GM21360 (cell line): Measurements from ENCODE around the gene GP2.

Source experiments
- ATAC-seq: cut with Tn5 transposase; IDR thresholded peaks from one replicate; pipeline ENCODE4 v1.9.1; 2021; ENCODE audit warnings: mild to moderate bottlenecking, moderate library complexity; ENCODE audit not compliant: unreplicated experiment

The GP2 gene

GRCh38 chr16:20327444-20328041 is at the start of gene GP2:
TSS of gene GP2 (minus strand) at chr16:20327513. CDS start at chr16:20326431, 1,082 bp downstream.
- no peak for ATAC-seq

DNA sequence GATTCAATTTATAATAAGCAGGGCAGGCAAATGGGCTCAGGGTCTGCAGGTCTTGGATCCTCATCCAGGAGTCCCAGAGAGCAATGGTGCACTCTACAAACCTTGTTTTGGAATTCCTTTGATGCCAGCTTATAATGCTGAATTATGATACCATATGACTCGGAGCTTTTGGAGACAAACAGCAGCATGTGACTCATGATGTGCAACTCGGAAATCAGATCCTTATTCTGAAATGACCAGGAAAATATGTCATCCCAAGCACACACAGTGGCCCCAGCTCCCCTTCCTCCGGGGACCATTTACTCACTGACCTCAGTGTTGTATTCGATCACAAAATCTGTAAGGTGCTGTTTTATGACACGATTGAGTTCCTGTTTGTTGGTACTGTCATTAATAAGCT is 45.4 kb upstream of the GP2 start:
- ATAC-seq = no peak

DNA sequence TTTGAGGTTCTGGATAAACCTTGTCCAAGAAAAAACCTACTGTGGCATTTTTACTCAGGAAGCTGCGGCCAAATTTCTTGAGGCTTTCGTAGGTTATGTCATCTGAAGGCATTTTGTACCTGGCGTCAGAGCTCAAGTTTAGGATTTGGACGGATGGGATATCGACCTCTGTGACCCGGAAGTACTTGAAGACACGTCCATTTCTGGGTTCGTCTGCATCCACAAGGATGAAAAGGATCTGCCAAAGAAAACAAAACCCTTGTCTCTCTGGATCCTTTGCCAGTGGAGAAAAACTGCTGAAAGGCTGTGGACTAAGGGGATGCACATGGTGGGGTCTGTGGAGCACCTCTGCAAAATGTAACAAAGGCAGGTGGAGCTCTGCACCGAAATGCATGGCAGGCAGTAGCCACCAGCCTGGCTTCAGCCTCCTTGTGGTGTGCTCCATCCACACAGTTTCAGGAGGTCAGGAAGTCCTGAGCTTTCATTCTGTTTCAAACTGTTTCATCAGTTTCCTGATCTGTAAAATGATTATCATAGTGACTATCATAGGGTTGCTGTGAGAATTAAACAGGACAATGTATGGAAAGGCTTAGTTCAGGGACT is 42.2 kb upstream of the GP2 start:
- ATAC-seq = no peak

- ATAC-seq = no peak
Measured at GRCh38 chr16:20364051-20364450, 36.7 kb upstream of the GP2 start.

GRCh38 chr16:20363191-20363590 is 35.9 kb upstream of the GP2 start:
- ATAC-seq = no peak

DNA sequence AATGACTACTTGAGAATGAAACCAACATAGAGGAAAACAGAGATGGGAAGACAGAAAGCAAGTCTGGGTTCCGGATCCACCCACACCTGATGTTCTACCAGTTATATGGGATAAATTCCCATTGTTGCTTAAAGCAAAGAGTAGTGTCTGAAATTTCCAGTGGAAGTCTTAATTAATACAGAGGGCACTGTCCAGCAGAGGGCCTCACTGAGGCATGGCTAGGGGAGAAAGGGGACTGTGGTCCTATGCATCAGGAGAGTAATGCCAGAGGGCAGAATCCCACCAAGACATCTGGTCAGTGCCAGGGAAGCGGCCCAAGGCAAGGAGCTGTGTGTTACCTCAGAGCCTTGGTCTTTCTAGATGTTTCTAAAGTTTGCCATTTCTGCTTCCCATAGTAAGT is 32.7 kb upstream of the GP2 start:
- ATAC-seq = no peak

DNA sequence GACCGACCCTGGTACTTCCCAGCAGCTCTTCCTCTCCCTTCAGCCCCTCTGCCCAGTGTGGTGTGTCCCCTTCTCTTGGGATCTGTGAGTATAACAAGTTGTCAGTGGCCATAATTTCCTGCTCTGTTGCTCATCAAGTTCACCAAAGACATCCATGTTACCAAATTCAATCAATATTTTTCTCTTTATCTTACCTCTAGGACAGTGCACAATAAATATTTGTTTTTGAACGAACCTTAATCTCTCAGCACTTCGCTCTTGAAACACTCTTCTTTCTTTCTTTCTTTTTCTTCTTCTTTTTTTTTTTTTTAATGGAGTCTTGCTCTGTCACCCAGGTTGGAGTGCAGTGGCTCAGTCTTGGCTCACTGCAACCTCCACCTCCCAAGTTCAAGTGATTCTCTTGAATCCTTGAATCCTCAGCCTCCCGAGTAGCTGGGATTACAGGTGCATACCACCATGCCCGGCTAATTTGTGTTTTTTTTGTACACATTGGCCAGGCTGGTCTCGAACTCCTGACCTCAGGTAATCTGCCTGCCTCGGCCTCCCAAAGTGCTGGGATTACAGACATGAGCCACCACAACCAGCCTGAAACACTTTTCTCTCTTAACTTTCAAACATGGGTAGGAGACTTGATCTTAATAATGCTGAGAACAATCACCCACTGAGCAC is 27.9 kb upstream of the GP2 start:
- no peak for ATAC-seq

DNA sequence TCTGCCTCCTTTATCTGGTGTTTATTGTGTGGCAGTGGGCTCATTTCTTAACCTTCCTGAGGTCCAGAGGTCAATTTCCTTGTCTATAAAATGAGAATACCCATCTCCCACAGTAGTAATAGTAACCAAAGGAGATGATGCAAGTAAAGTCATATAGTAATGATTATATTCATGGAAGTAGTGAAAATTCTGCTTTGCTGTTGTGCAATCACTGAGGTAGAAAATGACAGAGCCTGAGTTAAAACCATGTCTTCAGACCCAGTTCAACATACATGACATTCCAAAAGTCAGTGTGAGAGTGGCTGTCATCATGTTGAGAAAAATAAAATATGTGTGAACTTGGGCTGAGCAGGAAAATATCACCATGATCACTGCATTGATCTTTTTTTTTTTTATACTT is 26.1 kb upstream of the GP2 start:
- ATAC-seq = no peak

DNA sequence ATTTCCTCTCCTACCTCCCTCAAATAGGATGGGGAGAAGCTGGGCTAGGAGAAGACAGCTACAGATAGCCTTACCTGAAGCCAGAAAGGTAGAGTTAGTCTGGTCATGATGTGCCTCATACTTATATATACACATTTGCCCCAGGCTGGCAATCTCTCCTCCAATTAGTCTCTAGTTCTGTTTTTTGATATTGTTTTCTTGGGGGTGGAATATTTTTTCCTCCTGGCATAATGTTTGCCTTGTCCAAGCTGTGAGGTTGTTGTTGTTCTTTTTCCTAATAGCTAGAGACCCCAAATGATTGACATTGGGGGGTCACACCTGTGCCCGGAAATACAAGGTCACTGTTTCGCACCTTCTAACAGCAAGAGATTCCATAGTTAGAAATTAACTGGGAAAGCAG is 25.3 kb upstream of the GP2 start, which contains the start of gene UMOD:
TSS of gene UMOD (minus strand) at position 101 of the 400 bp plus-strand sequence. CDS start 1,978 bp downstream, outside the sequence.
- ATAC-seq = no peak

DNA sequence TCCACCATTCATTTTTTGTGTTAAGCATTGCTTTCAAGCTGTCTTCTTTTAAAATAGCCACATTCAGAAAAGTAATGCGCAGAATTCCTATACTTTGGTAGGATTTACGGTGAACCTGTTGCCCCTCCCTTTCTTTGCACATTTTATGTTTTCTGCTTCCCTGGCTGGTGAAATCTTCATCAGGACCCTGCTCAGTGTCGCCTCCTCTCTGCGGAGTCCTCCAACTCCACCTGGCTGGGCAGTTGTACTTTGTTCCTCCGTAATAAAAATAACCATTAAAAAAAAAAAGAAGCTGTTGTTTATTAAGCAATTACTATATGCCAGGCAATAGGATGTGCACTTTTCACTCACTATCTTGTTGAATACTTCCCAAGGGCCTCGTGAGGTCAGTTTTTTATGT is 22.3 kb upstream of the GP2 start:
- no peak for ATAC-seq

DNA sequence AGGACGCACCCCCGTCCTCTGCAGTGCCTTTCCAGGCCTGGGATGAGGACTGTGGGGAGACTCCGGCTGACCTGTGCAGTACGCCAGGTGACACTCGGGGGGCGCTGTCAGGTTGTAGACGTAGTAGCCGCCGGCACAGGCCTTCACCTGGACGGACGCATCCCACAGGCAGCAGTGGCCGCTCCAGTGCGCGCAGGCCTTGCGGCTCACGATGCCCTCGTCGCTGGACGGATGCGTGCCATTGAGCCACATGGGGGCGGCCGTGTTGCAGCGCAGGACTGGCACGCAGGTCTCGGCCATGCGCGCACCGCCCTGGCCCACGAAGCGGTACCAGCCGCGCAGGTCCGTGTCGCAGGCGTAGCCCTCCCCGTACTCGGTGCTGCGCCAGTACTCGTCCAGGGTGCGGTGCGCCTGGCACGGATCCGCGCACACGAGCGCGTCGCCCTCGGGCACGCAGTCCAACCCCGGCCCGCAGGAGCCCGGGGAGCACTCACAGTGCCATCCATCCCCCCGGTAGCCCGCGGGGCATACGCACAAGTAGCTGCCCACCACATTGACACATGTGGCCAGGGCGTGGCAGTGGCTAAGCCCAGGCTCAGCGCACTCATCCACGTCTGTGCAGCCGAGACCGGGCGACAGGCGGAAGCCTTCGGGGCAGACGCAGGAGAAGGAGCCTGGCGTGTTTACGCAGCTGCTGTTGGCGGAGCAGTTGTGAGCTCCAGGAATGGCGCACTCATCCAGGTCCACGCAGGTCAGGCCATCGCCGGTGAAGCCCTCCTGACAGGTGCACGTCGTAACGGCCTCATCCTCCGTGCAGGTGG is 21.3 kb upstream of the GP2 start:
- no peak for ATAC-seq

DNA sequence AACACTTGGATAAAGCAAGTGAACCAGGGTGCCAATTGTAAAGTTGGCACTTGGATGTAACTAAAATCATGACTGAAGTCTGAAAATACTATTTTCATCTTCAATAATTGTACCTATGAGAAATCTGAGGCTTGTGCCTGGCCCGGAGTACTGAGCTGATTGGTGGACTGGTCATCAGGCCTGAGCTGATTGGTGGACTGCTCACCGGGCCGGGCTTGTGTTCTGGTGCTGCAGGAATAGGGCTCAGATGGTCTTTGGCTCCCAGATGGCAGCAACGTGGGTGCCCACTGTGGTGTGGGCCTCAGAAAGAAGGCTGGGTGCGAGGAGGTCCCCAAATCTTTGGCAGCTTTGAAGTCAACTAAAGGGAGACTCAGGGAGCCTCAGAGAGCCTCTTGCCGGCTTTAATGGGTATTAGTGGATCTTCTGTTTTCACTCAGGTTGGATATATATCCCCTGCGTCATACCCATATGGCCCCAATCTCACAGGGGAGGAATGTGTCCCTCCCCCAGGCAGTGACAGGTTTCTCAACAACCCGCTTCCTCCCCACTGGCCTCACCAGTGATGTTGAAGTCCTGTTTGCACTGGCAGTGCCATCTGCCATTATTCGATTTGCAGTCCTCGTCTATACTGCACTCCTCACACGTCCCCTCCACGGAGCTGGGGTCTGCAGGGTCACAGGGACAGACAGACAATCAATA is 20.5 kb upstream of the GP2 start:
- no peak for ATAC-seq

DNA sequence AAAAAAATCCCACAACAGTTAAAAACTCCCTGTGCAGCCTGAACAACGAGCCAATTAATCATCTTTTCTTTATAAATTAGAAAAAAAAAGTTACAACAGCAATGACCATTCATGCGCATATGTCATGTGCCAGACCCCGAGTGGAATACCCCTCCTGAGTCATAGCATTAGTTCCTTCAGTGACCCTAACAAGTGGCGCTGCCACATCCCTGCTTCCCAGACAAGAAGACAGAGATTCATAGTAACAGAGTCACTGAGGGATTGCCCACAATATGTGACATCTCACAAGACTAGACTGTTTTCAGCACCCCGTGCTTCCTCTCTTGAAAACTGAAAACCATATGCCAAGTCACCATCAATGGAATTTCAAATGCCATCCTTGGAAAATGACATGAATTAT is 17.3 kb upstream of the GP2 start:
- ATAC-seq = no peak

GRCh38 chr16:20339744-20340143 is 12.4 kb upstream of the GP2 start:
- ATAC-seq = no peak

DNA sequence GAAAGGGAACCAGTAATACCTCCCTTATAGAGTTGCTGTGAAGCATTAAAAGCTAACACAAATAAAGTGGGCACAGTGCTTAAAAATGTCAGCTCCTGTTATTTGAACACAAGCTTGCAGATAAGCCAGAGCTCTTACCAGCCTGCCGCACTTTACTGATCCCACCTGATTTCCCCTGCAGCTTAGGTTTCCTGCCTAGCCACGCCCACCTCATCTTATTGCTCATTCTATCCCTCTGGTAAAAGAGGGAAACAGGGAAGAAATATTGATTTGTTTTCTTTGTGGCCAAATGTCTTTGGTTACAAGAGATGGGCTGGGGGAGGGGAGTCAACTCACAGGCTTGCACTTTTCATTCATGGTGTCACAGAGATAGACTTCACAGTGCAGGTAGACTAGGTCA is 9.6 kb upstream of the GP2 start:
- ATAC-seq = no peak

GRCh38 chr16:20334396-20334795 is 7.1 kb upstream of the GP2 start:
- no peak for ATAC-seq

GRCh38 chr16:20333120-20333519 is 5.8 kb upstream of the GP2 start:
- ATAC-seq = no peak

DNA sequence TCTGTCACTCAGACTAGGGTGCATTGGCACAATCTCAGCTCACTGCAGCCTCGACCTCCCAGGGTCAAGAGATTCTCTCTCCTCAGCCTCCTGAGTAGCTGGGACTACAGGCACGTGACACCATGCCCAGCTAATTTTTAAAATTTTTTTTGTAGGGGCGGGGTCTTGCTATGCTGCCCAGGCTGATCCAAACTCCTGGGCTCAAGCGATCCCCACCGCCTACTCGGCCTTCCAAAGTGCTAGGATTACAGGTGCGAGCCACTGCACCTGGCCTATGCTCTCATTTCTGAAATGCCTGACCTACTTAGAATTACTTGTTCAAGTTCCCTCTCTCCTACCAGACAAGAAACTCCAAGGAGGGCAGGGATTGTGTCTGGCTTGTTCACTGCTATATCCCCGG is 5.1 kb upstream of the GP2 start:
- no peak for ATAC-seq

DNA sequence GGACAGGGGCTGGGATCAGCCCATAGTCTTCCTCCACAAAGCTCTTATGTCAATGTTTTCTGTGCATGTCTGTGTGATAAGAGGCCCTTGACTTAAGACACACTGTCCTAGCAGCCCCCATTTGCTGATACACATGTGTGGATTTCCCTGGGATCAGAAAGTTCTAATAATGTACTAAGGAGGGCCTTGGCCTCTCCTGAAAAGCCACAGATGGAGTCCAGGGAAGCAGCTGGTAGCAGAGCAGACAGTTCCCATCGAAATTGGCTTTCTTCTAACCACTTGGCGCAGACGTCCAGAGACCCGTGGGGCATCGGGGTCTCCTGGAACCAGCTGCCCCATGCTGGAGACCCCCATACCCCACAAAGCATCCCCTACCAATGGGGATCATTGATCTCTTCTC is 4.3 kb upstream of the GP2 start:
- no peak for ATAC-seq

DNA sequence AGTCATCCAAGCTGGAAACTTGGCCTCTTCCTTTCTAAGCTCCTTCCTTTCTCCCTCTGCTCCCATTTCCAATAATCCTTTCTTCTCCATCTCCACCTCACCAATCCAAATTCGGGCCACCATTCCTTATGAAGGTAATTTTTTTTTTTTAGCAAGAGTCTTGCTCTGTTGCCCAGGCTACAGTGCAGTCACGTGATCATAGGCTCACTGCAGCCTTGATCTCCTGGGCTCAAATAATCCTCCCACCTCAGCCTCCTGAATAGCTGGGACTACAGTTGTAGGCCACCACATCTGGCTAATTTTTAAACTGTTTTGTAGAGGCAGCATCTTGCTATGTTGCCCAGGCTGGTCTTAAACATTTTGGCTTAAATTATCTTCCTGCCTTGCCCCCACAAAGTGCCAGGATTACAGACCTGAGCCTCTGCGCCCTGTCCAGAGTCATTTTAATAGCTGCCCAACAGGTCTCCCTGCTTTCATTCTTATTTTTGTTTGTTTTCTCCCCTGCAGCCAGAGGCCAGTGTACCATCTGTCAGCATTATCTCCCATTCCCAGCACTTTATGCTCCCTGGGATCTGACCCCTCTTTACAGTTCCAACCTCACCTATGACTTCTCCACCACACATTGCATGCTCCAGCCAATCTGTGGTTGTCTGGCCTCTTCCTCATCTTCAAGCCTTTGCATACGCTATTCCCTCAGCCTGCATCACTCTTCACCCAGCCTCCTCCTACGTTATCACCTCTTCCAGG is 2.3 kb upstream of the GP2 start:
- ATAC-seq = no peak
